DOHH2 (cell line): ENCODE results near the gene TRIM47.
A peak's percentile ranks its signal among the peaks of the same experiment; 100 is the strongest.

Source experiments
- H3F3A ChIP-seq: fragments of 200-600 bp; sonication (generic), shearing (Covaris generic); 2 replicates; pipeline ENCODE4 v1.6.0; 2016; ENCODE audit warnings: antibody characterized with exemption, mild to moderate bottlenecking; ENCODE audit not compliant: control insufficient read depth, insufficient read depth
- H3K27ac ChIP-seq: fragments of 200-600 bp; sonication (generic); 2 replicates; pipeline ENCODE4 v1.5.1; 2014; ENCODE audit warnings: low read depth, mild to moderate bottlenecking, low read length, moderate library complexity
- H3K27me3 ChIP-seq: fragments of 200-600 bp; sonication (generic); 2 replicates; pipeline ENCODE4 v1.6.1; 2014; ENCODE audit warnings: mild to moderate bottlenecking, low read length, mixed read lengths; ENCODE audit not compliant: control insufficient read depth
- H3K36me3 ChIP-seq: fragments of 200-600 bp; sonication (generic); 2 replicates; pipeline ENCODE4 v1.6.1; 2014; ENCODE audit warnings: mild to moderate bottlenecking, low read length, moderate library complexity, mixed read lengths; ENCODE audit not compliant: control insufficient read depth
- H3K4me1 ChIP-seq: fragments of 200-600 bp; sonication (generic); 2 replicates; pipeline ENCODE4 v1.6.1; 2014; ENCODE audit warnings: mild to moderate bottlenecking, low read length, mixed read lengths; ENCODE audit not compliant: control insufficient read depth
- H3K4me2 ChIP-seq: fragments of 200-600 bp; sonication (generic); 2 replicates; pipeline ENCODE4 v1.6.0; 2014; ENCODE audit warnings: mild to moderate bottlenecking, low read length, moderate library complexity
- H3K4me3 ChIP-seq: fragments of 200-600 bp; sonication (generic); 2 replicates; pipeline ENCODE4 v1.5.1; 2014; ENCODE audit warnings: mild to moderate bottlenecking, low read length, mixed read lengths
- H3K79me2 ChIP-seq: fragments of 200-600 bp; sonication (generic); 2 replicates; pipeline ENCODE4 v1.6.1; 2014; ENCODE audit warnings: mild to moderate bottlenecking, low read length, mixed read lengths; ENCODE audit not compliant: control insufficient read depth
- H3K9me2 ChIP-seq: fragments of 200-600 bp; sonication (generic); replicated peaks from 2 replicates; pipeline ENCODE4 v1.6.1; 2014; ENCODE audit warnings: mild to moderate bottlenecking, low read length, mixed read lengths; ENCODE audit not compliant: control insufficient read depth
- H3K9me3 ChIP-seq: fragments of 200-600 bp; sonication (generic); 2 replicates; pipeline ENCODE4 v1.6.1; 2014; ENCODE audit warnings: antibody characterized with exemption, low read length, mixed read lengths; ENCODE audit not compliant: control insufficient read depth, insufficient read depth
- H4K20me1 ChIP-seq: fragments of 200-600 bp; sonication (generic); 2 replicates; pipeline ENCODE4 v1.6.0; 2014; ENCODE audit warnings: low read depth, mild to moderate bottlenecking, antibody characterized with exemption, low read length, moderate library complexity; ENCODE audit not compliant: control insufficient read depth, insufficient read depth
- CTCF ChIP-seq: fragments of 200-600 bp; sonication (generic); IDR thresholded peaks from one replicate; pipeline ENCODE4 v1.5.1; 2014; ENCODE audit warnings: antibody characterized with exemption, mild to moderate bottlenecking, low read depth, low read length; ENCODE audit not compliant: poor library complexity, severe bottlenecking
- EZH2phosphoT487 ChIP-seq: fragments of 200-600 bp; sonication (generic); IDR thresholded peaks from 2 replicates; pipeline ENCODE4 v1.6.1; 2017; ENCODE audit warnings: borderline replicate concordance, mild to moderate bottlenecking, antibody characterized with exemption, low read length, moderate library complexity, mixed read lengths

Gene TRIM47

GRCh38 chr17:75834928-75835653, 43.3 kb downstream of the TRIM47 start:
- no peaks in the 10 kb centered on the region for H3K9me3 ChIP-seq
- H3K4me1 ChIP-seq = peaks cover 20% of the 10 kb centered on the region
- H3K27me3 ChIP-seq = no peaks in the 10 kb centered on the region
- no peaks in the 10 kb centered on the region for H4K20me1 ChIP-seq
- no peak overlapping the region for H3K4me3 ChIP-seq
- no peaks in the 10 kb centered on the region for H3K79me2 ChIP-seq
- H3F3A ChIP-seq = no peaks in the 10 kb centered on the region
- TF ChIP-seq EZH2phosphoT487 (no peak), CTCF (no peak)
- H3K4me2 ChIP-seq = no peak overlapping the region
- H3K36me3 ChIP-seq = no peaks in the 10 kb centered on the region
- no peak overlapping the region for H3K27ac ChIP-seq
- no peaks in the 10 kb centered on the region for H3K9me2 ChIP-seq

- Histone ChIP-seq H3K9me2 (no peaks in the 10 kb centered on the region), H3K27me3 (no peaks in the 10 kb centered on the region), H4K20me1 (no peaks in the 10 kb centered on the region), H3K36me3 (peaks cover 3% of the 10 kb centered on the region), H3K4me1 (peaks cover 20% of the 10 kb centered on the region), H3F3A (no peaks in the 10 kb centered on the region), H3K4me2 (no peak overlapping the region), H3K9me3 (no peaks in the 10 kb centered on the region), H3K27ac (no peak overlapping the region), H3K4me3 (no peak overlapping the region), H3K79me2 (no peaks in the 10 kb centered on the region)
- TF ChIP-seq CTCF = no peak
- TF ChIP-seq EZH2phosphoT487 = no peak
Observed at GRCh38 chr17:75834279-75834920, 44.0 kb downstream of the TRIM47 start.

DNA sequence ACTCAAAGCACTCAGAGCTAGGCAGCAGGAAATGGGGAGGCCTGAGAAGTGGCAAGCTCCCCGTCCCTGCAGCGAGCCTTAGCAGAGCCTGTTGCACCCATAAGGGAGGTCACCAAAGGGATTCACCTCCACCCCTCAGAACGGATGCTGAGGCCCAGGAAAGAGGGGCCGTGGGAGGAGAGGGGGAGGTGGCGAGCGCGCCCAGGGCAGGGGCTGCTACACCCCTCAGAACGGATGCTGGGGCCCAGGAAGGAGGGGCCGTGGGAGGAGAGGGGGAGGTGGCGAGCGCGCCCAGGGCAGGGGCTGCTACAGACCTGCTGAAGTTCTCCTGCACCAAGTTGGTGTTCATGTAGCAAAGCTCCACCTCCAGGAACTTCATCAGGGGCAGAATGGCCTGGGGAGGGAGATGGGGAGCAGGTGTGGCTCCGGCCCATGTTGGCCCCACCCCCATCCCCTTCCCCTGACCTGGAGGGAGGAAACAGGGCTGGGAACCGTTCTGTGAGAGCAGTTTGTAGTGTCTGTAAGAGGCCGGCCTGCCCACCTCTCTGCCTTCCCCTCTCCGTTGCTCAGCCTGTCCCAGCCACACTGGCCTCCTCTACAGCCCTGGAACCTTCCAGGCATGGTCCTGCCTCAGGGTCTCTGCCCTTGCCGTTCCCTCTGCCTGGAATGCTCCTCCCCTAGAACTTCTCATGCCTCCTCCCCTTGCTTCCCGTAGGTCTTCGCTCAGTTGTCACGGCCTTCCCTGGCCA, 45.6 kb downstream of the TRIM47 start:
- no peaks in the 10 kb centered on the region for H4K20me1 ChIP-seq
- no peaks in the 10 kb centered on the region for H3K9me2 ChIP-seq
- peaks cover 29% of the 10 kb centered on the region for H3K4me1 ChIP-seq
- H3K4me3 ChIP-seq = peak overlapping the region; percentile 57
- H3K27me3 ChIP-seq = no peaks in the 10 kb centered on the region
- H3K4me2 ChIP-seq = peak overlapping the region; percentile 63
- no peaks in the 10 kb centered on the region for H3K79me2 ChIP-seq
- H3K36me3 ChIP-seq = peaks cover 8% of the 10 kb centered on the region
- TF ChIP-seq CTCF (no peak), EZH2phosphoT487 (no peak)
- no peaks in the 10 kb centered on the region for H3K9me3 ChIP-seq
- H3K27ac ChIP-seq = peak overlapping the region; percentile 25
- peaks cover 4% of the 10 kb centered on the region for H3F3A ChIP-seq
